Central memory CD8-positive, alpha-beta T cell (primary cell): ENCODE measurements around the gene MYCBPAP.

Experiments
- ATAC-seq: fragments of 150-1000 bp; cut with Tn5 transposase; replicated peaks from 2 replicates; pipeline ENCODE4 v1.10.0; 2022; ENCODE audit warnings: mild to moderate bottlenecking, moderate FRiP score, moderate number of reproducible peaks; ENCODE audit not compliant: poor library complexity, severe bottlenecking; ENCODE audit errors: extremely low read depth
- DNase-seq, 2 donors: peaks; one replicate each; pipeline ENCODE4 v3.0.0; 2021; ENCODE audit warnings: low spot score in 2 of 2
- H3K27ac Mint-ChIP-seq: one replicate; pipeline ENCODE4 v1.8.0; 2022; ENCODE audit warnings: low read depth, mild to moderate bottlenecking, moderate library complexity, mixed read lengths
- H3K27me3 Mint-ChIP-seq: one replicate; pipeline ENCODE4 v1.8.0; 2022; ENCODE audit warnings: mixed read lengths
- H3K36me3 Mint-ChIP-seq: one replicate; pipeline ENCODE4 v1.8.0; 2022; ENCODE audit warnings: mild to moderate bottlenecking, moderate library complexity, mixed read lengths; ENCODE audit not compliant: insufficient read depth
- H3K4me1 Mint-ChIP-seq: one replicate; pipeline ENCODE4 v1.8.0; 2022; ENCODE audit warnings: mixed read lengths
- H3K4me3 Mint-ChIP-seq: one replicate; pipeline ENCODE4 v1.8.0; 2022; ENCODE audit warnings: mild to moderate bottlenecking, moderate library complexity, mixed read lengths
- H3K9me3 Mint-ChIP-seq: one replicate; pipeline ENCODE4 v1.8.0; 2022; ENCODE audit warnings: mixed read lengths

MYCBPAP gene

DNA sequence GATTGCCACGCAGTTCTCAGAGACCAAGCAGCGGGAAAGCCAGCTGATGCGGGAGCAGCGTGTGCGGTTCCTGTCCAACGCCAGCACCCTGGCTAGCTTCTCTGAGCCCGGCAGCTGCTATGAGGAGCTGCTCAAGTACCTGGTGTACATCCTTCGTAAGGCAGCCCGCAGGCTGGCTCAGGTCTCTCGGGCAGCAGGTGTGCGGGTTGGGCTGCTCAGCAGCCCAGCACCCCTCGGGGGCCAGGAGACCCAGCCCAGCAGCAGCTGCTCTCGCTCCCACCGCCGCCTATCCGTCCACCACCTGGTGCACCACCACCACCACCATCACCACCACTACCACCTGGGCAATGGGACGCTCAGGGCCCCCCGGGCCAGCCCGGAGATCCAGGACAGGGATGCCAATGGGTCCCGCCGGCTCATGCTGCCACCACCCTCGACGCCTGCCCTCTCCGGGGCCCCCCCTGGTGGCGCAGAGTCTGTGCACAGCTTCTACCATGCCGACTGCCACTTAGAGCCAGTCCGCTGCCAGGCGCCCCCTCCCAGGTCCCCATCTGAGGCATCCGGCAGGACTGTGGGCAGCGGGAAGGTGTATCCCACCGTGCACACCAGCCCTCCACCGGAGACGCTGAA lies 67.5 kb downstream of the MYCBPAP start:
- DNase-seq, result no peak
- Mint-ChIP-seq H3K27ac (no peak overlapping the region), H3K4me3 (no peak overlapping the region), H3K9me3 (no peaks in the 10 kb centered on the region), H3K36me3 (no peaks in the 10 kb centered on the region), H3K4me1 (no peaks in the 10 kb centered on the region), H3K27me3 (peaks cover 53% of the 10 kb centered on the region)
- ATAC-seq, result no peak

DNA sequence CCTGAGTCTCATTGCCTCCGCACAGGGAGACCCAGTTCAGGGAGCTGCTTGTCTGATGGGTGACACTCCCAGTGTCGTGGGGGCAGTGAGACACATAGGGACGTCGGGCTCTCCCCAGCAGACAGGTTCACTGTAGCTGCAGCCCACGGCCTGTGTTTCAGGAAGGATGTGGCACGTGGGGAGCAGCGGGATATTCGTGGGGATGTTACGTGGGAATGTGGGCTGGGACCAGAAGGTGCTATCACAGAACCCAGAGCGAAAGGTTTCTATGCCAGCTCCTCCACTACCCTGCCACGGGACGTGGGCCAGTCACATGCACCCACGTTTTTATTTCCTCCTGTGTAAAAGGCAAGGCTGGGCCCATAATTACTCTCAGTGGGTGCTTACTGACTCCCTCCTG lies 68.6 kb downstream of the MYCBPAP start:
- peaks cover 53% of the 10 kb centered on the region for H3K27me3 Mint-ChIP-seq
- H3K36me3 Mint-ChIP-seq, result no peaks in the 10 kb centered on the region
- no peak overlapping the region for H3K4me3 Mint-ChIP-seq
- no peaks in the 10 kb centered on the region for H3K9me3 Mint-ChIP-seq
- H3K4me1 Mint-ChIP-seq, result no peaks in the 10 kb centered on the region
- ATAC-seq (no peak), DNase-seq (no peak)
- H3K27ac Mint-ChIP-seq, result no peak overlapping the region

DNA sequence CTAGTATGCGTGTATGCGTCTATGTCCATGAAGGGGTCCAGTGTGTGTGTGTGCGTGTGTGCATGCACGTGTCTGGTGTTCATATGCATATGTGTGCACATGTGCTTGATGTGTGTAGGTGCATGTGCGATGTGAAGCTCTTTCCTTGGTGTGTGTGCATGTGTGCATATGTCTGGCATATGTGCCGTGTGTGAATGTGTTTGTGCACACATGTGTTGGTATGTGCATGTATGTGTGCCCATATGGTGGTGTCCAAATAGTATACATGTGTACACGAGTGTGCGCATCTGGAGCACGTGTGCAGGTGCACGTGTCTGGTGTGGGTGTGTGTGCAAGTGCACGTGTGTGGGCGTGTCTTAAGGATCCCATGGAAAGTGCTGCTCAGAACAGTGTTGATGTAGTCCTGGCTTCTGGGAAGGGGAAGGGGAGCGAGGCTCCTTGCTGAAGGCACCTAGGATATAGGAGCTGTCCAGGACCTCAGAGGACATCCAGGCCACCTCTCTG lies 69.3 kb downstream of the MYCBPAP start:
- Mint-ChIP-seq H3K4me3 (no peak overlapping the region), H3K36me3 (no peaks in the 10 kb centered on the region), H3K27ac (no peak overlapping the region), H3K9me3 (no peaks in the 10 kb centered on the region), H3K27me3 (peaks cover 53% of the 10 kb centered on the region), H3K4me1 (no peaks in the 10 kb centered on the region)
- no peak for DNase-seq
- no peak for ATAC-seq

DNA sequence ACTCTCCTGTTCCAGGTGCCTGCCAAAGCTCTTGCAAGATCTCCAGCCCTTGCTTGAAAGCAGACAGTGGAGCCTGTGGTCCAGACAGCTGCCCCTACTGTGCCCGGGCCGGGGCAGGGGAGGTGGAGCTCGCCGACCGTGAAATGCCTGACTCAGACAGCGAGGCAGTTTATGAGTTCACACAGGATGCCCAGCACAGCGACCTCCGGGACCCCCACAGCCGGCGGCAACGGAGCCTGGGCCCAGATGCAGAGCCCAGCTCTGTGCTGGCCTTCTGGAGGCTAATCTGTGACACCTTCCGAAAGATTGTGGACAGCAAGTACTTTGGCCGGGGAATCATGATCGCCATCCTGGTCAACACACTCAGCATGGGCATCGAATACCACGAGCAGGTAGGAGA lies 69.9 kb downstream of the MYCBPAP start:
- ATAC-seq (no peak), DNase-seq (no peak)
- H3K4me3 Mint-ChIP-seq, result no peak overlapping the region
- H3K4me1 Mint-ChIP-seq, result no peaks in the 10 kb centered on the region
- H3K9me3 Mint-ChIP-seq, result no peaks in the 10 kb centered on the region
- H3K27me3 Mint-ChIP-seq, result peaks cover 54% of the 10 kb centered on the region
- no peaks in the 10 kb centered on the region for H3K36me3 Mint-ChIP-seq
- no peak overlapping the region for H3K27ac Mint-ChIP-seq

DNA sequence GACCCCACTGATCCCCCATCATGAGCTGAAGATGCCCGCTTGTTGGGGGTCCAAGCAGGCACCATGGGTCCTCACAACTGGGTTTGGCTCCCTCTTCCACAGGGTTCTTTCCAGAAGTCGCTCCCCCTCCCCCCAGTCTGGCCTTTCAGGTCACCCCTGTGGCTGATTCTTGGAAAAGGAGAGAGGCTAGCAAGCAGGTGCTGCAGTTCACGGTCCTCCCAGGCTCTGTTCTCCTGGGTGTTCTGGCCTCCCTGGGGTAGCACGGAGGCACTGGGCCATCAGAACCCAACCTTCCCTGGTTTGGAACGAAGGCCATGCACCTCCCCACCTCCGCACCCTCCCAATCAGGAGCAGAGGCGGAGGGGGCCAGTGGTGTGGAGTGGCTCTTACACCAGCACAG lies 71.2 kb downstream of the MYCBPAP start:
- Mint-ChIP-seq H3K4me1 (no peaks in the 10 kb centered on the region), H3K4me3 (no peak overlapping the region), H3K27ac (no peak overlapping the region), H3K27me3 (peaks cover 54% of the 10 kb centered on the region), H3K9me3 (no peaks in the 10 kb centered on the region), H3K36me3 (no peaks in the 10 kb centered on the region)
- DNase-seq (no peak), ATAC-seq (no peak)

DNA sequence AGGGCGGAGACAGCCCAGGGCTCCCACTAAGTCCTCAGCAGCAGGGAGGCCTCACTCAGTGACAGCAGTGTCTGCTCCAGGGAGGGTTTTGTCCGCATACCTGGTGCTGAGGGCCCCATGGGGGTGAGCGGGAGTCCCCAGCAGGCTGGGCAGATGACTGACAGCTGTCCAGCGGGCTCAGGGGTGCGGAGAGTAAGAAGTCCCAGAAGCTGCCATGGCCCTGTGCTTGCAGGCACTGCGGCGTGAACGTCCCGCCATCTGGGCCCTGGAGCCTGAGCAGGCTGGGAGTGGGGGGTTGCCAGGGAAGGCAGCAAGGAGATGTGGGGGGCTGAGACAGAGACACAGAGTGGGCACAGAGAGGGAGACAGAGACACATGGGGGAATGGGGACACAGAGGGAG lies 72.4 kb downstream of the MYCBPAP start:
- H3K4me3 Mint-ChIP-seq, result no peak overlapping the region
- no peaks in the 10 kb centered on the region for H3K9me3 Mint-ChIP-seq
- no peak for ATAC-seq
- H3K27me3 Mint-ChIP-seq, result peaks cover 57% of the 10 kb centered on the region
- no peaks in the 10 kb centered on the region for H3K4me1 Mint-ChIP-seq
- H3K36me3 Mint-ChIP-seq, result no peaks in the 10 kb centered on the region
- DNase-seq, result no peak
- H3K27ac Mint-ChIP-seq, result no peak overlapping the region
